Breast epithelium (tissue), 3 donors: ENCODE results near the gene RPS6KC1.

Source experiments
- CTCF ChIP-seq, 3 donors: fragments of 450-650 bp; IDR thresholded peaks; one replicate each; pipeline ENCODE4 v1.5.1; 2016 to 2017; ENCODE audit warnings: antibody characterized with exemption in 3 of 3, mild to moderate bottlenecking in 3 of 3, moderate library complexity in 3 of 3
- POLR2A ChIP-seq: fragments of 450-650 bp; IDR thresholded peaks from one replicate; pipeline ENCODE4 v1.6.1; 2016; ENCODE audit warnings: antibody characterized with exemption, mild to moderate bottlenecking, moderate library complexity

- TF ChIP-seq CTCF (IDR thresholded peaks at IDR 0.05) (no peak), POLR2A (no peak)
Observed at GRCh38 chr1:213162338-213162737, 111.3 kb downstream of the RPS6KC1 start.
